B cell (primary cell): Measurements from ENCODE around the gene POU2F2.

ENCODE experiments used
- CTCF ChIP-seq: fragments of 200-600 bp; IDR thresholded peaks from one replicate; pipeline ENCODE4 v1.8.0; 2022; ENCODE audit warnings: antibody characterized with exemption, mild to moderate bottlenecking
- EZH2 ChIP-seq: IDR thresholded peaks from 2 replicates; pipeline ENCODE4 v1.6.1; 2012; ENCODE audit warnings: borderline replicate concordance, low read depth, mild to moderate bottlenecking, moderate library complexity, low read length; ENCODE audit not compliant: insufficient read depth, poor library complexity, severe bottlenecking

DNA sequence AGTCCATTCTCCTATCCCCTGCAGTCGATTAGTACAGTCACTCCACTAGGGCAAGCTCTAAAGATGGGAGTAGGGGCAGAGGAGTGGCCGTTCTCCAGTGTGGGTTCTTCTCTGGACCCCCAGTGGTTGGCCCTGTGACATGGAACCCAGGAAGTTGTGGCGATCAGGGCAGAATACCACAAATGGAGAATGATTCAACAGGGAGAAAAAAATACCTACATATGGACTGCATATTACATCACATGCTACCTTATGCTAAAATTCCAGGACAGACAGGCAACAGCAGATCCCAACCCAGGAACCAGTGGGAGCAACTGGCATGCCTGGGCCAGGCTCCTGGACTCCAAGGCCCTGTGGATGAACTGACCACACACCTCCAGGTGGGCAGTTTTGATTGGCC is 20.4 kb downstream of the POU2F2 start:
- TF ChIP-seq CTCF: no peak
- TF ChIP-seq EZH2: no peak
